GM10266 (cell line): ENCODE data around the gene MARS1.

Experiments
- DNase-seq: peaks from one replicate; pipeline ENCODE4 v3.0.0; 2012; ENCODE audit errors: extremely low spot score
- TF ChIP-seq, protein P1 (sequence below): IDR thresholded peaks from 2 replicates; pipeline ENCODE4 v1.5.1; 2012; ENCODE audit warnings: mild to moderate bottlenecking, low read depth; ENCODE audit not compliant: control insufficient read depth, insufficient read depth; ENCODE audit errors: missing control alignments

The MARS1 gene

GRCh38 chr12:57518920-57519795, 31.3 kb downstream of the MARS1 start:
- no peak for DNase-seq
- TF ChIP-seq, protein P1, sequence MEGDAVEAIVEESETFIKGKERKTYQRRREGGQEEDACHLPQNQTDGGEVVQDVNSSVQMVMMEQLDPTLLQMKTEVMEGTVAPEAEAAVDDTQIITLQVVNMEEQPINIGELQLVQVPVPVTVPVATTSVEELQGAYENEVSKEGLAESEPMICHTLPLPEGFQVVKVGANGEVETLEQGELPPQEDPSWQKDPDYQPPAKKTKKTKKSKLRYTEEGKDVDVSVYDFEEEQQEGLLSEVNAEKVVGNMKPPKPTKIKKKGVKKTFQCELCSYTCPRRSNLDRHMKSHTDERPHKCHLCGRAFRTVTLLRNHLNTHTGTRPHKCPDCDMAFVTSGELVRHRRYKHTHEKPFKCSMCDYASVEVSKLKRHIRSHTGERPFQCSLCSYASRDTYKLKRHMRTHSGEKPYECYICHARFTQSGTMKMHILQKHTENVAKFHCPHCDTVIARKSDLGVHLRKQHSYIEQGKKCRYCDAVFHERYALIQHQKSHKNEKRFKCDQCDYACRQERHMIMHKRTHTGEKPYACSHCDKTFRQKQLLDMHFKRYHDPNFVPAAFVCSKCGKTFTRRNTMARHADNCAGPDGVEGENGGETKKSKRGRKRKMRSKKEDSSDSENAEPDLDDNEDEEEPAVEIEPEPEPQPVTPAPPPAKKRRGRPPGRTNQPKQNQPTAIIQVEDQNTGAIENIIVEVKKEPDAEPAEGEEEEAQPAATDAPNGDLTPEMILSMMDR: no peak

DNA sequence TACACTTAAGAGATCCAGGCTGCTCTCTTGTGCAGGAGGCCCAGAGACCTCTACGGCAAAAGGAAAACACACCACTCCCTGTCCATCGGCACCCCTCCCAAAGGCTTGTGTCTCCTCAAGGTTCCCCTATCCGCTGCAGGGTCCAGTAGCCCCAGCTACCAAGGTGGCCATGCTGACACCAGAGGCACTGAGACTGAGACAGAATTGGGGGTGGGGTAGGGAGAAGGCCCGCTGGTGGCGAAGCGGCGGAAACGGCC, 31.9 kb downstream of the MARS1 start:
- DNase-seq: no peak
- TF ChIP-seq, protein P1: no peak

GRCh38 chr12:57520053-57520818, 32.4 kb downstream of the MARS1 start, which contains the start of gene DDIT3:
TSS of gene DDIT3 (minus strand) at chr12:57520514. CDS start at chr12:57517406, 3,108 bp downstream.
- DNase-seq: peak; percentile 97
- TF ChIP-seq, protein P1: no peak

DNA sequence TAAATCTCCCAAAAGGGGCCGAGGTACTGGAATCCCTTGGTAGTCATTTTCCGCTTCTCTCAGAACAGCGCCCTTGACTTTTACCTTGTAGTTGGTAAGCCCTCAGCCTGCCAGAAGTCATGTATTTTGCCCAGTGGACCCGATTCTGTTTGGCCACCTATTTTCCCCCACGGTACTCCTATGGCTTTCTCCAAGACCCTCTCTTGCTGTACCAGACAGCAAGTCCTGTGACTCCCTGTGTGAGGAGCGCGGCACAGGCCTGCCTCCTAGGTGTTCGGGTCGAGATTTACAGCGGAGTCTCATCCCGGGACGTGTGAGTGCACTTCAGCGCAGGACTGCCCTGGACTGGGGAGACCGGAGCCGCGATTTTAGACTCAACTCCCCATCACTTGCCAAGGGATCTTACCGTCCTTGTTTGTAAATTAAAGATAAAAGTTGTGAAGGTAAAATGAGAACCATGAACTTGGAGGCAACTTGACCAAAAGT, 33.7 kb downstream of the MARS1 start:
- TF ChIP-seq, protein P1: no peak
- no peak for DNase-seq

GRCh38 chr12:57522011-57522886, 34.4 kb downstream of the MARS1 start, which contains the start of gene MBD6:
TSS of gene MBD6 (plus strand) at chr12:57522824. CDS start at chr12:57524304, 1,480 bp downstream.
- TF ChIP-seq, protein P1: peak; percentile 12
- peak; percentile 99 for DNase-seq

DNA sequence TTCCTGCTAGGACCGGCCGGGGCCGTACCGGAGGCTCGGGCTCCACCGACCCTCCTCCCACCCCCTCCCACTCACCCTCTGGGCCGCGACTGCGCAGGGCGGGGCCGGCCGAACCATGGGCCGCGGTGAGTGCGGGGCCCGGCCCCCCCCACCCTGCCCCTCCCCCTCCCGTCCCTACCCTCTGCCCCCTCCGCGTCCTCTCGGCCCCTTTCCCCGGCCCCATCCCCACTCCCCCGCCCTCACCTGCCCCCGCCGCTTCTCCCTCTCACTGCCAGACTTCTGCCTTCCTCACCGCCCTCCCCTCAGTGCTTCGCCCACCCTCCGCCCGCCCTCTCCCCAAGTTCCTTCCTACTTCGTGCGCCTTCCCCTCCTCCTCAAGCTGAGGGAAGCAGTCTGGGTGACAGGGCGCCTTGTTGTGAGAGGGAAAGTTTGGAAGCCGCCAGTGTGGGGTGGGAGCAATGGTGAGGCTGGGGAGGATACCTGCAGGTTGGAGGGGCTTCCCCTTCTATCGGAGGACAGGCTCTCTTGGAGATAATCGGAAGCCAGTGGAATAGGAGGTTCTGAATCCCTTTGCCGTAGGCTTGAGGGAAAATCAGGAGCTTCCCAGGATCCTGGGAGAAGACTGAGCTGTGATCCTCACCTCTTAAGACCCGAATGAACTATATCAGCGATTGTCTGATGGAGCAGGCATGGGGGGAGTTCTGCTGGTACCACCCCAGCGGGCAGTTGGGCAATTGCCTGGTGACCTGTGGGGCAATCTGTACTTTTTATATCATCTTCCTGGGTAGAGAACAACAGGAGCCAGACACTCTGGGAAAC, 35.2 kb downstream of the MARS1 start:
- TF ChIP-seq, protein P1: no peak
- DNase-seq: no peak
